GM21737 (cell line): Measurements from ENCODE around the gene TRAK1.

Experiments
- ATAC-seq: cut with Tn5 transposase; IDR thresholded peaks from one replicate; pipeline ENCODE4 v1.9.1; 2021; ENCODE audit warnings: mild to moderate bottlenecking, moderate library complexity; ENCODE audit not compliant: unreplicated experiment

The TRAK1 gene

GRCh38 chr3:42198709-42199108, 107.6 kb downstream of the TRAK1 start:
- no peak for ATAC-seq

DNA sequence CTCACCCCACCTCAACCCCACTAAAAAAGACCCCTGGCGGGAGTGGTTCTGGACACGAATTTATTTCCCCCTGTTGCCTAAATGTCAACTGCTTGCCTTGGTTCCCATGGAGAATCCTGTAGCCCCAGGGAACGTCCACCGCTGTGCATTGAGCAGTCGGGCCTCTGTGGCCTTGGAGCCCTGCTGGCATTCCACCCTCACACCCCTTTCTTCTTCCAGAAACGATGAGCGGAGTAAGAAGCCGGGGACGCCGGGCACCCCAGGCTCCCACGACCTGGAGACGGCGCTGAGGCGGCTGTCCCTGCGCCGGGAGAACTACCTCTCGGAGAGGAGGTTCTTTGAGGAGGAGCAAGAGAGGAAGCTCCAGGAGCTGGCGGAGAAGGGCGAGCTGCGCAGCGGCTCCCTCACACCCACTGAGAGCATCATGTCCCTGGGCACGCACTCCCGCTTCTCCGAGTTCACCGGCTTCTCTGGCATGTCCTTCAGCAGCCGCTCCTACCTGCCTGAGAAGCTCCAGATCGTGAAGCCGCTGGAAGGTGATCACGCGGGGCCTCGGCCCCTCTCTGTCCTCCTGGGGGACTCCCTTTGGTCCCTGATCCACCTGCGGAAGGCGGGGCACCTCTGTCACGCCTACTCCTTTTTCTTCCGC, 111.2 kb downstream of the TRAK1 start:
- no peak for ATAC-seq

DNA sequence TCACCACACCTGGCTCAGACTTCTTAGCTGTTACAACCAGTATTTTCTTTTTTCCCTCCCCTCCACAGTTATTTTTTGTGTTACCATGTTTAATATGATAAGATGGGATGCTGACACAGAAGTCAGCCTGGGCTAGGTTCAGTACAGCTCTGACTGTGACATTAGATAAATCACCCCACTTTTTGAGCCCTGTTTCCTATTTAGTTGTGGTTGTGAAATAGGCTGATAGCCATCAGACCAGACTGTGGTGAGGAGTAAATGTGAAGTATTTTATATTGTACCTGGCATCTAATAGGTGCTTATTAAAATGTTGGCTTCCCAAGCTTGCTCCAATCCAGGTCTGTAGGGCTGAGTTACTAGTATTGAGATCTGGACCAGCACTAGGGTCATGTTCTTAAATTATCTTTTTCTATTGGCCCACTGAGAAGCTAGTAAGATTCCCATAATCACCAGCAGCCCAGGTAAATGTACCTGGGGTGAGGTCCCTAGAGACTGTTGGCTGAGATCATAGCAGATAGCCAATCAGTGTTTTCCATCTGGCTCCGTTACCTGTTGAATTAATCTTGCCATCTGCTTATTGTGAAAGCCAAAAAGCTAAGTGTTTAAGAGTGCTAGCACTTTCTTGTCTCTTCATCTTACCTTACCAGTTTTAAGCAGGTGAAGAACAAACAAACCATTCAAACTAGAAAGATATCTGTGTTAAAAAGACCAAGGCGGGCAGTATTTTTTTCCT, 113.9 kb downstream of the TRAK1 start:
- ATAC-seq = no peak

GRCh38 chr3:42205800-42206514, 114.8 kb downstream of the TRAK1 start:
- peak; percentile 56 for ATAC-seq

- no peak for ATAC-seq
Observed at GRCh38 chr3:42209917-42210316, 118.8 kb downstream of the TRAK1 start.

DNA sequence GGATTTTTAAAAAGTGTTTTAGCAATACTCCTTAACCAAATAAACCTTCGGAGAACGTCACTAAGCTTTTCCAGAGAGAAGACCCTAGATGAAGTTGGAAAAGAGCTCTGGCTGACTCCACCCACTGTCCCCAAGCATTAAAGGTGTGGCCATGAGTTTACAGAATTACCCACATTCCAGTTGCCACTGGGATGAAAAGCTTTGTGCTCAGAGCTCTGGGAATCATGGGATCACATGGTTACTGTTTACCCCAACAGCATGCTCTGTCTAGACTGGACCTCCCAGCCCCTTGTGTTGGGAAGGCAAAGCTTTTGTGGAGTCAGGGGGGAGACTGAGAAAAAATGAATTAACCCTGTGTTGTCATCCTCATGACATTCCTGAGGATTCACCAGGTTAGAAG, 119.6 kb downstream of the TRAK1 start:
- no peak for ATAC-seq

GRCh38 chr3:42213417-42213816, 122.3 kb downstream of the TRAK1 start:
- ATAC-seq = peak; percentile 47

DNA sequence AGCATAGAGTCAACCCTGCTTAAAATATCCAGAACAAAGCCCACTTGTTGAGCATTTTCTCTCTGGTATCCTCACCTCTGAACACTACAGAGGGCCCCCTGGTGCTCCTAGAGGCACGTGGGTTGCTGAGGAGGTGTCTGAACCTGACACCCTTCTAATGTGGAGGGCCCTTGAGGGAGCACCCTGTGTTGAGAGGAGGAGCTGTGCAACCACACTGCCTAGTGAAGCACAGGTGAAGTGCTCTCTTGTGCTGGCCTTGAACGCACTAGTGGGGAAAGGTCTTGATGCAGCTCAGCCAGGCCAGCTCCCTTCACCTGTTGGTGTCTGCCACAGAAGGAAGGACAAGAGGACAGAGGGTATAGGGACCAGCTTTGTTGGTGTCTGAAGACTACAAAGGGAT, 122.9 kb downstream of the TRAK1 start:
- ATAC-seq = peak; percentile 28

DNA sequence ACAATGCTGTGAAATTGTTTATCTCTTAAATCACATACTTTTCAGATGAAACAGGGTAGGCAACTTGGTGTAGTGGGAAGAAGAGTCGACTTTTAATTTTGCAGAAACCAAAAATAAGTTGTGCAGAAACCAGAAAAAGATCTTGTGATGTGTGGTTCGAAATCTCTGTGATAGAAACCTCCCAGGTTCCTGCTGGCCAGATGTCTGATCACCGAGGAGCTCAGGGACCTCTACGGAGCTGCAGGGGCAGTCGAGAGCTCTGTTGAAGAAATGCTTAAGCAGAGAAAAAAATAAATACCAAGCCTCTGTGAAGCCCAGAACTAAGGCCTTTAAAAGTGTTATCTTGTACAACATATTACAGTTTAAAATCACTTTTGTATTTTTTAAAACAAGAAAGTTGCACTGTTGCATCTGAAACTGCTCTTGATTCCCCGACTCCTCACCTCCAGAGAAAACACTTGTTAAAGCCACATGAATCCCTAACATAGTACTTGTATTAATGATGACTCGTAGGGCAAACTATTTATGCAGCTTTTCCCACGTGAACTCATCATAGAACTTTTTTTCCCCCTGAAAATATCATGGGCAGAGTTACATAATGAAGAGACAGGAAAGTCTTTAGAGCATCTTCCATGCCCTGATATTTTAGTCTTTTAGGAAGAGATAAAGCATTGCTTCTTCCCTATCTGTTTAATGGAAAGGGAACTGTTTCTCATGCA, 123.6 kb downstream of the TRAK1 start:
- ATAC-seq = peak; percentile 42

DNA sequence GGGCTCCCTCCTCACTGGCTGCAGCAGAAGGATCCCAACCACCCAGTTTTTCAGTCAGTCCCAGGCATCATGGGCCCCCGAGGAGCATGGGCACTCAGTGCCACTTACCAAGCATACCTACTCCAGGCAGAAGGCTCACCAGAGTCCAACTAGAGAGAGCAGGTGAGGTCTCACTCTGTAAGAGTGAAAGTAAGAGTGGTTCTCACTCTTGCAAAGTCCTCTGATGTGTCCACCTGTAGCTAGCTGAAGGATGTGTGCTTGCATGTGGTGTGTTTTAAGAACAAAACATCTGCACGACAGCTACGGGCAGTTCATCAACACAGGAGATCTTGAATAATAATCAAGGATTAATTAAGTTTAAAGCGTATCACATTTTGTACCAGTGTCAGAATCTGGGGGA, 125.1 kb downstream of the TRAK1 start:
- ATAC-seq = peak; percentile 43

DNA sequence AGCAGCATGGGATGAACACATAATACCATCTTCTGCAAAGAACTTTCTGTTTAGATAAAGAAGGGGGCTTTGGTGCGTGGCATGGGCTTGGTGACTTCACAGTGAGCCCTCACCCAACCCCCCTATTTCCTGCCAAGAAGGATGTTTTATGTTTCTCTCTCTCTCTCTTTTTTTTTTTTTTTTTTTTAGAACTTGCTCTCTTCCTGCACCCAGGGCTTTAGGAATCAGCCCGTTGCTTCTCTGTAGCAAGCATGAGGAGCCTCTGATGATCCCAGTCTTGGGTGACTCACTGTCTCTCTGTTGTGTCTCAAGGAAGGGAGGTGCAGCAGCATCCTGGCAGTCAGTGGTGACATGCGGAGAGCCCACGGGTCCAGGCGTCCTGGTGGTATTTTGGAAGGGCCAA, 125.8 kb downstream of the TRAK1 start:
- ATAC-seq = no peak

DNA sequence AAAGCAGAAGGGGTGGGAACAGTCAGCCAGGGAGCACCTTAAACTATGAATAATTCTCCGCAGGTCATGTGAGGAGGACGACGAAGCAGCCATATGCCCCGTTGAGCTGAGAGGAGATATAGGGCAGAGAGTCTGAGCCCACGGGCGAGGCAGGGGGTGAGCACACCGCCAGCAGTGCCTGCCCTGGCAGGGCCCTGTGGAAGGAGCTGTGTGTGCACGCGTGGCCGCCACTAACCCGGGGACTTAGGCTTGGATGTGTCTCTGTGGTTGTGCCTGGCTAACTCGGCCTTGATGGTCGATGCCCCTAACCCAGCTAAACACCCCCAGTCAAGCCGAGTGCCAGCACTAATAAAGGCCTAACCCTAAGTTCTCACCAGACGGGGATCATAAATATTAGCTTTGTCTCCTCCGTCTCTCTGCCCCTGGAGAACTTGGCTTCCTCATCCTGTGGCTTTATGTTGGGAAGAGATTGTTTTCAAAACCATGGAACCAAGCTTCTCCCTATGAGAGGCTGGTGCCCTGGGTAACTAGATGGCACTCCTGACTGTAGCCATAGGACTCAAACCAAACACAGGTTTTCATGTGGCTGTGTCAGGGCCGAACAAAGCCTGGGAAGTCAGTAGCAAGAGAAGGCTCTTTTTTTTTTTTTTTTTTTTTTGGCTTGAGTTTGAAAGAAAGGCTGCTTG, 129.4 kb downstream of the TRAK1 start:
- no peak for ATAC-seq

DNA sequence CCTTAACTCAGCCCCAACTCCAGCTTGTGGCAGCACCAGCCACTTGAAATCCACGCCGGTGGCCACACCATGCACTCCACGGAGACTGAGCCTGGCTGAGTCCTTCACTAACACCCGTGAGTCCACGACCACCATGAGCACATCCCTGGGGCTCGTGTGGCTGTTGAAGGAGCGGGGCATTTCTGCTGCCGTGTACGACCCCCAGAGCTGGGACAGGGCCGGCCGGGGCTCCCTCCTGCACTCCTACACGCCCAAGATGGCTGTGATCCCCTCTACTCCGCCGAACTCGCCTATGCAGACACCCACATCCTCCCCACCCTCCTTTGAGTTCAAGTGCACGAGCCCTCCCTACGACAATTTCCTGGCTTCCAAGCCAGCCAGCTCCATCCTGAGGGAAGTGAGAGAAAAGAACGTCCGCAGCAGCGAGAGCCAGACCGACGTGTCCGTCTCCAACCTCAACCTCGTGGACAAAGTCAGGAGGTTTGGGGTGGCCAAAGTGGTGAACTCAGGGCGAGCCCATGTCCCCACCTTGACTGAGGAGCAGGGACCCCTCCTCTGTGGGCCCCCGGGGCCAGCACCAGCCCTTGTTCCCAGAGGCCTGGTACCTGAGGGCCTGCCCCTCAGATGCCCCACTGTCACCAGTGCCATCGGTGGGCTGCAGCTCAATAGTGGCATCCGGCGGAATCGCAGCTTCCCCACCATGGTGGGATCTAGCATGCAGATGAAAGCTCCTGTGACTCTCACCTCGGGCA, 132.0 kb downstream of the TRAK1 start:
- no peak for ATAC-seq

GRCh38 chr3:42224178-42224577, 133.0 kb downstream of the TRAK1 start:
- ATAC-seq = no peak

DNA sequence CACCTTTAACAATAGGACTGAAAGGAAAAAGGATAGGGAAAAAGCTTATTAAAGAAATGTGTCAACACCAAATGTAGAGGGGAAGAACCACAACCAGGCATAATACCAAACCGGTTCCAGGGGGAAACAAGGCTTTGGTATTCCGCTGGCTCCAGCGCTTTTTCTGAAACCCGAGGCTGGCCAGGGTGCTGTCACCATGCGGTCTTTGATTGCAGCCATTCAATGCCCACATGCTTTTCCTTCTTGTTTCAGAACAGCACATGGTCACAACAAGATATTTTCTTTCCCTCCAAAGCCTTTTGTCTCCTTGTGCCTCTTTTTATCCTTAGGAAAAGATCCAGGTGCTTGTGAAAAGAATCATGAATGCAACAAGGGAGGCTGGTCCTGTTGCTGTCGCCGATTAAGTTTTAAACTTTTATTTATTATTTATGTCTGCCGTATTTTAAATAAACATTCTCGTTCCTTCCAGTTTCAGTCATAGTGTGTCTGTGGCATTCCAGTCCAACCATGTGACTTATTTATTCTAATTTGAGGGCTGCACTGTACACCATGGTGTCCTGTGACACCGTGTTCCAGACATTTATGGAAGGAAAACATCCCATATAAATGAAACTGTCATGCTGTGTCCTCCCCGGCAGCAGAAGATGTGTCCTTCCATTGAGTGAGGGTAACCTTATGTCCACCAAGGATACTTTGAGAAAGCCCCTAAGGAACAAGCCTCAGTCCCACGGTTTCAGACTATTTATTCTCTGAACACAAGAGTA, 133.7 kb downstream of the TRAK1 start:
- ATAC-seq = no peak

DNA sequence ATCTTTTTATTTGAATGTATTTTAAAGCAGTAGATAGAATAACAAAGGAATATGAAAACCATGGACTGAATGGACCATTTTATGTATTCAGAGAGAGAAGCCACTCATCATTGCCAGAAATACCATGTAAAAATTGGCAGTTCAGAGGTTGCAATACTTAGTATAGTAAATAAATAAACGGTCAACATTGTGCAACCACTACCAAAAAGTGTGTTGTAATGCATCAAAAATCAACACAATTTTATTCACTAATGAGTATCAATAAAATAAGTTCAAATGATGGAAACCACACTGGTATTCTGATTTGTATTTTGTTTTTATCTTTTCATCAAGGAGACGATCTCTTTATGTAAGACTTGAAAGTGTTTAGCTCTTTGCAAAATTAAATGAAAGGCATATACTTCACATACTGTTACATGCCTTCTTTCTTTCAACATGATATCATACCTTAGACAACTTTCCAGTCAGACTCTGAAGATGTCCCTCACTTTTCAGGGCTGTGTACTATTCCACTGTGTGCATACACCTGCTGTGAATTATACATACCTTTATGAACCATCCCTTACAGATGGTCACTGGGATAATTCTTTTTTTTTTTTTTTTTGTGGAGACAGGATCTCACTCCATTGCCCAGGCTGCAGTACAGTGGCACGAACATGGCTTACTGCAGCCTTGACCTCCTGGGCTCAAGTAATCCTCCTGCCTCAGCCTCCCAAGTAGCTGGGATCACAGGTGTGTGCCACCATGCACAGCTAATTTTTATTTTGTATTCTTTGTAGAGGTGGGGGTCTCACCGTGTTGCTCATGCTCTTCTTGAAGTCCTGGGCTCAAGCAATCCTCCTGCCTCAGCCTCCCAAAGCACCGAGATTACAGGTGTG, 134.6 kb downstream of the TRAK1 start:
- no peak for ATAC-seq

DNA sequence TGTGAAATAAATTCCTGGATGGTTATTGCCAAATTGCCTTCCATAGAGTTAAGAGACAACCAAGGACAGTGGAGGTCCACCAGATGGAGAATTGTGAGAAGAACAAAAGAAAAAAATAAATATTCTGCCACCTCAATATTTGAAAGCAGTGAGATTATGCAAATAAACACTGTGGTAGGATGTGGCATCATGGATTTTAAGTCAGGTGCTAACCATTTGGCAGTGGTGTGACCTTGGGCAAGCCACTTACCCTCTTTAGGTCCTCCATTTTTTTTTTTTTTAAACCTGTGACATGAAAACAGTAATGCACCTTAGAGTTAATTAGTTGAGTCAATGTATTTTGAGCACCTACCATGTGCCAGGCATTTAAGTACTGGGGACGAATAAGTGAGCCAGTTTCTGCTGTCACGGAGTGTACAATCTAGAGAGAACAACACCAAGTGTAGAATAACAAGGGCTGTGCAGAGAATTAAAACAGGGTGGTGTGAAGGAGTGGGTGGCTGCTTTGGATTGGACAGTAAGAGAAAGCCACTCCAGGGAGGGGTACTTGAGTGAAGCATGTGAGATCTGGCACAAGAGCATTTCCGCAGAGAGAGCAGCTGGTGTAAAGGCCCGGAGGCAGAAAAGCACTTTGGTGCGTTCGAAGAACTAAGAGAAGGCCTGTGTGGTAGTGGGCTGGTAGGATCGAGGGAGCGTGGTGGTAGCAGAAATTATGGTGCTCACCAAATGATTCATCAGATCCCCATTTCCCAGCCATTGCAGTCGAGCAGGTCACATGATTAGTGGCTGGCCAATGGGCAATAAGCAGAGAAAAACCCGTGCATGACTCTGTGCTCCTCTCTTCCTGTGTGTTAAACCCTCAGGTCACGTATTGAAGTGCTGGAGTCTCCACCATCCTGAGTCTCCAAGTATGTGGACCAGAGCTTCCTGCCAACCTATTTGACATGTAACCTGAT, 135.6 kb downstream of the TRAK1 start:
- ATAC-seq = no peak
